Measurements from ENCODE around the gene ADGRV1.
"Not testable (repeated sequence)": the region's sequence is repeated elsewhere in the genome, so short reads cannot be mapped to it uniquely, and the experiment has no call there.

Gene ADGRV1

DNA sequence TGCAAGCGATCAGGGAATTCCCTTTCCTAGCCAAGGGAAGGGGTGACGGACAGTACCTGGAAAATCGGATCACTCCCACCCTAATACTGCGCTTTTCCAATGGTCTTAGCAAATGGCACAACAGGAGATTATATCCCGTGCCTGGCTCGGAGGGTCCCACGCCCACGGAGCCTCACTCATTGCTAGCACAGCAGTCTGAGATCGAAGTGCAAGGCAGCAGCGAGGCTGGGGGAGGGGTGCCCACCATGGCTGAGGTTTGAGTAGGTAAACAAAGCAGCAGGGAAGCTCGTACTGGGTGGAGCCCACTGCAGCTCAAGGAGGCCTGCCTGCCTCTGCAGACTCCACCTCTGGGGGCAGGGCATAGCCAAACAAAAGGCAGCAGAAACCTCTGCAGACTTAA, 411.3 kb downstream of the ADGRV1 start:
- not testable (repeated sequence) for DNase-seq; H3K18ac ChIP-seq (ENCODE audit: low read length); H2AFZ ChIP-seq (ENCODE audit: insufficient read depth, low read length, poor library complexity); H3K4ac ChIP-seq (ENCODE audit: low read depth, low read length); H2AK5ac ChIP-seq (ENCODE audit: low read length); H3K9ac ChIP-seq (ENCODE audit: low read length); H3K4me2 ChIP-seq (ENCODE audit: low read length); H3K79me2 ChIP-seq (ENCODE audit: control insufficient read depth, insufficient read depth, low read length, poor library complexity); H3K4me1 ChIP-seq (ENCODE audit: control insufficient read depth in 1 of 2, insufficient read depth in 2 of 2, low read length in 2 of 2); H3K23ac ChIP-seq (ENCODE audit: low read length); H3K14ac ChIP-seq (ENCODE audit: low read length); H3K36me3 ChIP-seq (ENCODE audit: control insufficient read depth in 1 of 2, insufficient read depth in 2 of 2, low read length in 2 of 2); H4K8ac ChIP-seq (ENCODE audit: low read depth, low read length); H3K4me3 ChIP-seq (ENCODE audit: low read depth, low read length); H3K27me3 ChIP-seq (ENCODE audit: insufficient read depth, low read length); H3K79me1 ChIP-seq (ENCODE audit: low read length); H4K91ac ChIP-seq (ENCODE audit: low read depth, low read length); H2BK12ac ChIP-seq (ENCODE audit: low read length); H3K9me3 ChIP-seq (ENCODE audit: insufficient read depth, low read depth, low read length); H2BK120ac ChIP-seq (ENCODE audit: insufficient read depth, low read length, poor library complexity); H2BK5ac ChIP-seq (ENCODE audit: low read depth, low read length, poor library complexity); H4K12ac ChIP-seq (ENCODE audit: low read depth, low read length); H3K27ac ChIP-seq (ENCODE audit: low read depth, low read length)
- no CpG with 5 or more reads among the region's 11 CpGs for WGBS (ENCODE audit: extremely low coverage, insufficient coverage, insufficient read length)

DNA sequence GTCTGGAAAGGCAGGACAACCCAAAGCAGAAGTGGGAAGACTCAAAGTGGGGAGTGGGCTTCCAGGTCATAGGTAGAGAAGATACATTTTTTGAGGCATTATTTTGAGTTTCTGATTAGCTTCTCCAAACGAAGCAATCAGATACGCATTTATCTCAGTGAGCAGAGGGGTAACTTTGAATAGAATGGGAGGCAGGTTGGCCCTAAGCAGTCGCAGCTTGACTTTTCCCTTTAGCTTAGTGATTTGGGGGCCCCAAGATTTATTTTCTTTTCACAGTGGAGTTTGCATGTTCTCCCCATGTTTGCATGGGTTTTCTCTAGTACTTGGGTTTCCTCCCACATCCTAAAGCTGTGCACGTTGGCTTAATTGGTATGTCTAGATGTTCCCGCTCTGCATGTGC, 422.6 kb downstream of the ADGRV1 start:
- DNase-seq = no peak
- no peaks in the 10 kb centered on the region for H3K4me1 ChIP-seq (ENCODE audit: control insufficient read depth in 1 of 2, insufficient read depth in 2 of 2, low read length in 2 of 2)
- no CpG with 5 or more reads among the region's 5 CpGs for WGBS (ENCODE audit: extremely low coverage, insufficient coverage, insufficient read length)
- no peak overlapping the region for H3K23ac ChIP-seq (ENCODE audit: low read length)
- no peak overlapping the region for H4K8ac ChIP-seq (ENCODE audit: low read depth, low read length)
- no peak overlapping the region for H2BK12ac ChIP-seq (ENCODE audit: low read length)
- no peak overlapping the region for H3K9ac ChIP-seq (ENCODE audit: low read length)
- H3K4me3 ChIP-seq (ENCODE audit: low read depth, low read length) = no peak overlapping the region
- H3K4ac ChIP-seq (ENCODE audit: low read depth, low read length) = no peak overlapping the region
- no peak overlapping the region for H2BK5ac ChIP-seq (ENCODE audit: low read depth, low read length, poor library complexity)
- no peak overlapping the region for H2BK120ac ChIP-seq (ENCODE audit: insufficient read depth, low read length, poor library complexity)
- no peak overlapping the region for H3K14ac ChIP-seq (ENCODE audit: low read length)
- no peaks in the 10 kb centered on the region for H3K27me3 ChIP-seq (ENCODE audit: insufficient read depth, low read length)
- no peak overlapping the region for H4K91ac ChIP-seq (ENCODE audit: low read depth, low read length)
- H4K12ac ChIP-seq (ENCODE audit: low read depth, low read length) = no peak overlapping the region
- H3K27ac ChIP-seq (ENCODE audit: low read depth, low read length) = no peak overlapping the region
- no peak overlapping the region for H2AK5ac ChIP-seq (ENCODE audit: low read length)
- H3K79me1 ChIP-seq (ENCODE audit: low read length) = no peaks in the 10 kb centered on the region
- H2AFZ ChIP-seq (ENCODE audit: insufficient read depth, low read length, poor library complexity) = no peak overlapping the region
- no peaks in the 10 kb centered on the region for H3K9me3 ChIP-seq (ENCODE audit: insufficient read depth, low read depth, low read length)
- no peaks in the 10 kb centered on the region for H3K79me2 ChIP-seq (ENCODE audit: control insufficient read depth, insufficient read depth, low read length, poor library complexity)
- no peak overlapping the region for H3K4me2 ChIP-seq (ENCODE audit: low read length)
- no peak overlapping the region for H3K18ac ChIP-seq (ENCODE audit: low read length)
- no peaks in the 10 kb centered on the region for H3K36me3 ChIP-seq (ENCODE audit: control insufficient read depth in 1 of 2, insufficient read depth in 2 of 2, low read length in 2 of 2)

DNA sequence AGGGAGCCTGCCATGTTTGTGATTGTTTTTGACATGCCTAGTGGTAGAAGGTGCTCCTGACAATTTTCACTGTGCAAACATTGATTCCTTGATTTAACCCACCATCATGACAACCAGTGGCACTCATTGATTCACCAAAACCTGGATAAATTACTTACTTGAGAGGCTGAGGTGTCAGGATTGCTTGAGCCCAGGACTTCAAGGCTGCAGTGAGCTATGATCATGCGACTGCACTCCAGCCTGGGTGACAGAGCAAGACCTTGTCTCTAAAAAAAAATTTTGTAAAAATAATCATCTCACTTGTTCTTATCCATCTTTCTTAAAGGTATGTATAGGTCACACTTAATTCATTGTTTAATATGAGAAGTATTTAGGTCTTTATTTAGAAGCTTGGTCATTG, 423.2 kb downstream of the ADGRV1 start:
- no peak overlapping the region for H2BK12ac ChIP-seq (ENCODE audit: low read length)
- H3K9me3 ChIP-seq (ENCODE audit: insufficient read depth, low read depth, low read length) = no peaks in the 10 kb centered on the region
- no peak overlapping the region for H3K4me2 ChIP-seq (ENCODE audit: low read length)
- no peak overlapping the region for H2AK5ac ChIP-seq (ENCODE audit: low read length)
- no peak overlapping the region for H2AFZ ChIP-seq (ENCODE audit: insufficient read depth, low read length, poor library complexity)
- H3K23ac ChIP-seq (ENCODE audit: low read length) = no peak overlapping the region
- no peaks in the 10 kb centered on the region for H3K27me3 ChIP-seq (ENCODE audit: insufficient read depth, low read length)
- no peak overlapping the region for H3K27ac ChIP-seq (ENCODE audit: low read depth, low read length)
- no peaks in the 10 kb centered on the region for H3K4me1 ChIP-seq (ENCODE audit: control insufficient read depth in 1 of 2, insufficient read depth in 2 of 2, low read length in 2 of 2)
- H3K36me3 ChIP-seq (ENCODE audit: control insufficient read depth in 1 of 2, insufficient read depth in 2 of 2, low read length in 2 of 2) = no peaks in the 10 kb centered on the region
- H3K9ac ChIP-seq (ENCODE audit: low read length) = no peak overlapping the region
- no peaks in the 10 kb centered on the region for H3K79me2 ChIP-seq (ENCODE audit: control insufficient read depth, insufficient read depth, low read length, poor library complexity)
- H3K18ac ChIP-seq (ENCODE audit: low read length) = no peak overlapping the region
- H3K79me1 ChIP-seq (ENCODE audit: low read length) = no peaks in the 10 kb centered on the region
- no peak overlapping the region for H3K4ac ChIP-seq (ENCODE audit: low read depth, low read length)
- H3K4me3 ChIP-seq (ENCODE audit: low read depth, low read length) = no peak overlapping the region
- no peak for DNase-seq
- no peak overlapping the region for H2BK5ac ChIP-seq (ENCODE audit: low read depth, low read length, poor library complexity)
- no peak overlapping the region for H4K8ac ChIP-seq (ENCODE audit: low read depth, low read length)
- WGBS (ENCODE audit: extremely low coverage, insufficient coverage, insufficient read length) = no CpG with 5 or more reads among the region's 1 CpG
- H4K12ac ChIP-seq (ENCODE audit: low read depth, low read length) = no peak overlapping the region
- no peak overlapping the region for H2BK120ac ChIP-seq (ENCODE audit: insufficient read depth, low read length, poor library complexity)
- no peak overlapping the region for H4K91ac ChIP-seq (ENCODE audit: low read depth, low read length)
- no peak overlapping the region for H3K14ac ChIP-seq (ENCODE audit: low read length)

- Histone ChIP-seq H4K12ac (ENCODE audit: low read depth, low read length) (no peak overlapping the region), H3K27me3 (ENCODE audit: insufficient read depth, low read length) (no peaks in the 10 kb centered on the region), H2BK120ac (ENCODE audit: insufficient read depth, low read length, poor library complexity) (no peak overlapping the region), H4K91ac (ENCODE audit: low read depth, low read length) (no peak overlapping the region), H3K14ac (ENCODE audit: low read length) (no peak overlapping the region), H2BK12ac (ENCODE audit: low read length) (no peak overlapping the region), H3K4ac (ENCODE audit: low read depth, low read length) (no peak overlapping the region), H3K4me3 (ENCODE audit: low read depth, low read length) (no peak overlapping the region), H2AFZ (ENCODE audit: insufficient read depth, low read length, poor library complexity) (no peak overlapping the region), H3K79me1 (ENCODE audit: low read length) (no peaks in the 10 kb centered on the region), H3K23ac (ENCODE audit: low read length) (no peak overlapping the region), H3K79me2 (ENCODE audit: control insufficient read depth, insufficient read depth, low read length, poor library complexity) (no peaks in the 10 kb centered on the region), H2BK5ac (ENCODE audit: low read depth, low read length, poor library complexity) (no peak overlapping the region), H3K9ac (ENCODE audit: low read length) (no peak overlapping the region), H3K27ac (ENCODE audit: low read depth, low read length) (no peak overlapping the region), H3K36me3 (ENCODE audit: control insufficient read depth in 1 of 2, insufficient read depth in 2 of 2, low read length in 2 of 2) (no peaks in the 10 kb centered on the region), H3K4me1 (ENCODE audit: control insufficient read depth in 1 of 2, insufficient read depth in 2 of 2, low read length in 2 of 2) (no peaks in the 10 kb centered on the region), H2AK5ac (ENCODE audit: low read length) (no peak overlapping the region), H4K8ac (ENCODE audit: low read depth, low read length) (no peak overlapping the region), H3K9me3 (ENCODE audit: insufficient read depth, low read depth, low read length) (no peaks in the 10 kb centered on the region), H3K18ac (ENCODE audit: low read length) (no peak overlapping the region), H3K4me2 (ENCODE audit: low read length) (no peak overlapping the region)
- DNase-seq = peak; percentile 94 to 96
- WGBS (ENCODE audit: extremely low coverage, insufficient coverage, insufficient read length) = no CpG with 5 or more reads among the region's 4 CpGs
Measured at GRCh38 chr5:90982576-90982975, 424.0 kb downstream of the ADGRV1 start.

Measured in trophoblast cell (in vitro differentiated cells and primary cell).